GM12878 (cell line): ENCODE measurements around the gene RGS6. TPM values are rescaled to one million over a fixed set of nuclear protein-coding genes. Genes with fewer than 3 reads are reported as not detected.

Experiments used
- ATAC-seq: fragments of 200-7000 bp; cut with Tn5 transposase; 3 replicates; pipeline ENCODE4 v1.9.1; 2020; ENCODE audit warnings: mild to moderate bottlenecking, moderate library complexity
- BruUV-seq: library from RNA; stranded (reverse); fragments of 400-500 nt; replicated peaks from 2 replicates; lab custom pipeline; 2021; lab: Mats Ljungman, UMichigan
- CTCF ChIA-PET: fragments of 300-600 bp; sonication (Branson Sonifier 250); formaldehyde crosslinking; extraction: SDS; loops from one replicate; lab custom pipeline; 2021; ENCODE audit warnings: inconsistent platforms; lab: Yijun Ruan, JAX
- POLR2A ChIA-PET: fragments of 350-600 bp; formaldehyde crosslinking; extraction: SDS; loops from one replicate; lab custom pipeline; 2021; ENCODE audit warnings: inconsistent platforms; lab: Charles Lee
- RAD21 ChIA-PET: fragments of 300-600 bp; sonication (Branson Sonifier 250); formaldehyde crosslinking; loops from one replicate; lab custom pipeline; 2023; ENCODE audit warnings: antibody characterized with exemption; ENCODE audit not compliant: unreplicated experiment; lab: Charles Lee
- SMC1A ChIA-PET: fragments of 300-600 bp; sonication (Branson Sonifier 250); formaldehyde crosslinking; loops from one replicate; lab custom pipeline; 2023; ENCODE audit not compliant: unreplicated experiment, uncharacterized antibody; lab: Charles Lee
- DNase-seq: peaks from one replicate; pipeline ENCODE4 v3.0.0-alpha.2; 2011; ENCODE audit warnings: low read depth, low spot score
- FAIRE-seq: peaks from 3 replicates; lab custom pipeline; 2011; peaks lifted over from hg19 to GRCh38; lab: Jason Lieb, UNC
- H2AFZ ChIP-seq: 2 replicates; pipeline ENCODE4 v1.6.0; 2011; ENCODE audit warnings: low read depth, low read length, control low read depth; ENCODE audit not compliant: control insufficient read depth
- H3K27ac ChIP-seq: 2 replicates; pipeline ENCODE4 v1.5.1; 2011; ENCODE audit warnings: control low read depth; ENCODE audit not compliant: control insufficient read depth, insufficient read depth
- H3K27me3 ChIP-seq, 2 experiments: replicated peaks in 1 of 2; 2 replicates each; pipeline versions ENCODE4 v1.6.0 to v1.6.1; 2011; ENCODE audit warnings: low read length in 1 of 2; ENCODE audit not compliant: control insufficient read depth in 2 of 2, insufficient read depth in 2 of 2
- H3K36me3 ChIP-seq, 2 experiments: 2 replicates each; pipeline ENCODE4 v1.5.1; 2011; ENCODE audit warnings: low read length in 1 of 2; ENCODE audit not compliant: control insufficient read depth in 2 of 2, insufficient read depth in 2 of 2
- H3K4me1 ChIP-seq: 2 replicates; pipeline ENCODE4 v1.6.1; 2011; ENCODE audit warnings: mild to moderate bottlenecking, low read length, moderate library complexity, mixed read lengths; ENCODE audit not compliant: control insufficient read depth, insufficient read depth
- H3K4me2 ChIP-seq: 2 replicates; pipeline ENCODE4 v1.6.0; 2011; ENCODE audit warnings: control low read depth; ENCODE audit not compliant: control insufficient read depth, insufficient read depth
- H3K4me3 ChIP-seq: fragments of 200-600 bp; sonication (generic); 2 replicates; pipeline ENCODE4 v1.5.1; 2016
- H3K79me2 ChIP-seq: 2 replicates; pipeline ENCODE4 v1.6.0; 2011; ENCODE audit warnings: low read length; ENCODE audit not compliant: control insufficient read depth, insufficient read depth
- H3K9ac ChIP-seq: 2 replicates; pipeline ENCODE4 v1.8.0; 2011; ENCODE audit warnings: low read length, control low read depth, mixed read lengths; ENCODE audit not compliant: control insufficient read depth, insufficient read depth
- H3K9me3 ChIP-seq: replicated peaks from 3 replicates; pipeline ENCODE4 v1.5.1; 2011; ENCODE audit warnings: mild to moderate bottlenecking, low read length; ENCODE audit not compliant: control insufficient read depth, insufficient read depth
- H4K20me1 ChIP-seq: 2 replicates; pipeline ENCODE4 v1.6.0; 2011; ENCODE audit not compliant: control insufficient read depth, insufficient read depth
- ATF3 ChIP-seq: IDR thresholded peaks from 2 replicates; pipeline ENCODE4 v1.6.1; 2011; ENCODE audit warnings: low read depth, mild to moderate bottlenecking, low read length, moderate library complexity, borderline replicate concordance; ENCODE audit errors: extremely low read depth
- ATF7 ChIP-seq: fragments of 450-650 bp; IDR thresholded peaks from 2 replicates; pipeline ENCODE4 v1.6.1; 2016; ENCODE audit warnings: low read depth, mild to moderate bottlenecking
- CBX3 ChIP-seq: fragments of 200-600 bp; sonication (generic); IDR thresholded peaks from 2 replicates; pipeline ENCODE4 v1.6.1; 2016; ENCODE audit warnings: low read depth, borderline replicate concordance
- CBX5 ChIP-seq: sonication (generic); IDR thresholded peaks from 2 replicates; pipeline ENCODE4 v1.6.1; 2016; ENCODE audit warnings: low read depth, moderate library complexity, mild to moderate bottlenecking, inconsistent platforms
- CHD1 ChIP-seq: IDR thresholded peaks from 2 replicates; pipeline ENCODE4 v1.6.1; 2012; ENCODE audit warnings: low read depth, low read length, improper control_type of control experiment
- DPF2 ChIP-seq: fragments of 450-650 bp; IDR thresholded peaks from 2 replicates; pipeline ENCODE4 v1.6.1; 2017; ENCODE audit warnings: mild to moderate bottlenecking
- EED ChIP-seq: sonication (generic); IDR thresholded peaks from 2 replicates; pipeline ENCODE4 v1.6.1; 2016; ENCODE audit warnings: antibody characterized with exemption, low read depth
- GABPA ChIP-seq: IDR thresholded peaks from 2 replicates; pipeline ENCODE4 v1.6.1; 2014; ENCODE audit warnings: antibody characterized with exemption, low read depth, mild to moderate bottlenecking, inconsistent platforms
- HCFC1 ChIP-seq: fragments of 150-350 bp; IDR thresholded peaks from 2 replicates; pipeline ENCODE4 v1.6.1; 2014; ENCODE audit warnings: low read length
- HDAC2 ChIP-seq: fragments of 200-600 bp; sonication (generic); IDR thresholded peaks from 2 replicates; pipeline ENCODE4 v1.6.1; 2017
- PAX5 ChIP-seq: IDR thresholded peaks from 2 replicates; pipeline ENCODE4 v1.6.1; 2011; ENCODE audit warnings: low read depth, low read length, borderline replicate concordance
- POLR2AphosphoS2 ChIP-seq: IDR thresholded peaks from 2 replicates; pipeline ENCODE4 v1.6.1; 2011; ENCODE audit warnings: low read depth, mild to moderate bottlenecking, low read length, improper control_type of control experiment, moderate library complexity
- REST ChIP-seq: IDR thresholded peaks from 2 replicates; pipeline ENCODE4 v1.6.1; 2012; ENCODE audit warnings: mild to moderate bottlenecking, low read depth, low read length
- ZNF207 ChIP-seq: fragments of 450-650 bp; IDR thresholded peaks from 2 replicates; pipeline ENCODE4 v1.6.1; 2014; ENCODE audit warnings: antibody characterized with exemption, mild to moderate bottlenecking, borderline replicate concordance
- WGBS: methylation state at CpG from one replicate; pipeline ENCODE4 v1.1.6; 2016; ENCODE audit warnings: low lambda C conversion rate; ENCODE audit not compliant: insufficient replicate concordance, insufficient coverage; ENCODE audit errors: missing lambda C conversion rate; 5-methylcytosine and 5-hydroxymethylcytosine counted together
- in situ Hi-C: fragments of 300-500 bp; cut with MboI; formaldehyde crosslinking; loops from 9 replicates; pipeline ENCODE4 v1.14.3; 2018; ENCODE audit warnings: mixed read lengths
- intact Hi-C: fragments of 100-400 bp; cut with micrococcal nuclease; formaldehyde crosslinking; loops from one replicate; pipeline ENCODE4 v1.14.2; 2022; ENCODE audit not compliant: unreplicated experiment
- polyA plus RNA-seq, 11 experiments: library from polyadenylated mRNA; depleted of rRNA in 4 of 11; unstranded in 6 of 11; stranded (reverse) in 5 of 11; fragments of >200 nt; fragmentation: Nextera tagmentation in 4 of 11; fragmentation: Illumina TruSeq in 1 of 11; extraction: Ambion mirVana in 4 of 11; extraction: Trizol in 1 of 11; gene quantifications; 1 replicate in 1 of 11; 2 replicates in 10 of 11; pipeline versions ENCODE4 v1.2.1 to v1.2.3, GENCODE V29; 2011 to 2016; ENCODE audit warnings: inconsistent platforms in 2 of 11, missing spikeins in 2 of 11, low read depth in 1 of 11
- total RNA-seq, 4 experiments: library from RNA; depleted of rRNA in 3 of 4; stranded (reverse); fragments of >200 nt in 3 of 4; fragmentation: Illumina TruSeq in 1 of 4; extraction: Trizol in 1 of 4; gene quantifications; 2 replicates each; pipeline versions ENCODE4 v1.2.1 to v1.2.3, GENCODE V29; 2013 to 2021
- TF ChIP-seq, protein P1 (sequence below): fragments of 450-650 bp; formaldehyde crosslinking; IDR thresholded peaks from 2 replicates; pipeline ENCODE4 v1.4.0; 2022; ENCODE audit warnings: mild to moderate bottlenecking, moderate library complexity
- TF ChIP-seq, protein P2 (sequence below): fragments of 450-650 bp; formaldehyde crosslinking; IDR thresholded peaks from 2 replicates; pipeline ENCODE4 v1.5.0; 2022; ENCODE audit warnings: mild to moderate bottlenecking, missing genetic modification characterization

Gene RGS6
- total and polyA plus RNA-seq, 10 of the 15 experiments (the other 5 are each of a cell fraction or from before 2014, with no cell fraction given) = 3.9 to 18.1 (median 12.4) TPM

DNA sequence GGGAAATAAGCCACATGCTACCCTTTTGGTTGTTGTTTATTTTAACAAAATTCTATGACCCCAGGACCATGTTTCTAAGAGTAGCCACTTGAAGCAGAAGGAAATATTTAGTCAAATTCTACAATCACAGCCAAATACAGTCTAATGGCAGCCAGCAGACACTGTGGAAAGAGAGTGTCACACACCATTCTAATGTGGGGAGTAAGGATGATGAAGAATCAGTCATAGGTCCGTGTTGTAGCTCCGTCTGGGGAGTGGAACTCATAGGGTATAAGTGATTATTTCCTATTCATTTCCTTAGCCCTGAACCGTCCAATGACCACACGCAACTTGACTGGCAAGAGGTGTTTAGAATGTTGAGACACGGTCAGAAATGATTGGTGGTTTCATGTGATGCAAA, 500.5 kb downstream of the RGS6 start:
- no peak overlapping the region for H3K9ac ChIP-seq
- no peaks in the 10 kb centered on the region for H3K27me3 ChIP-seq
- no peak overlapping the region for H3K4me2 ChIP-seq
- peaks cover 7% of the 10 kb centered on the region; the same call in 2 of the 3 replicates for H3K9me3 ChIP-seq
- WGBS = 61% methylated on average over 5 of the region's 5 CpGs
- ChIA-PET RAD21 (no interaction called here), CTCF (interaction anchor here (1.6 kb wide), 1 partner anchor 11 kb away, joined by 5 read pairs; no protein-coding TSS in a partner anchor), POLR2A (no interaction called here), SMC1A (no interaction called here)
- no peak overlapping the region for H2AFZ ChIP-seq
- no peak overlapping the region for H3K4me3 ChIP-seq
- no peaks in the 10 kb centered on the region for H3K4me1 ChIP-seq
- no TSS peak for BruUV-seq
- DNase-seq = no peak
- in situ Hi-C loops = no loop called here
- intact Hi-C loops = no loop called here
- ATAC-seq = no peak
- no peak overlapping the region for H3K27ac ChIP-seq
- FAIRE-seq = no peak
- H3K36me3 ChIP-seq = no peaks in the 10 kb centered on the region
- no peaks in the 10 kb centered on the region for H3K79me2 ChIP-seq
- TF ChIP-seq HDAC2 (no peak), POLR2AphosphoS2 (no peak), ZNF207 (no peak), DPF2 (no peak), PAX5 (no peak), ATF3 (no peak), EED (no peak), CHD1 (no peak), GABPA (no peak), CBX5 (no peak), HCFC1 (no peak), CBX3 (no peak), REST (no peak), ATF7 (no peak)
- TF ChIP-seq, protein P1, sequence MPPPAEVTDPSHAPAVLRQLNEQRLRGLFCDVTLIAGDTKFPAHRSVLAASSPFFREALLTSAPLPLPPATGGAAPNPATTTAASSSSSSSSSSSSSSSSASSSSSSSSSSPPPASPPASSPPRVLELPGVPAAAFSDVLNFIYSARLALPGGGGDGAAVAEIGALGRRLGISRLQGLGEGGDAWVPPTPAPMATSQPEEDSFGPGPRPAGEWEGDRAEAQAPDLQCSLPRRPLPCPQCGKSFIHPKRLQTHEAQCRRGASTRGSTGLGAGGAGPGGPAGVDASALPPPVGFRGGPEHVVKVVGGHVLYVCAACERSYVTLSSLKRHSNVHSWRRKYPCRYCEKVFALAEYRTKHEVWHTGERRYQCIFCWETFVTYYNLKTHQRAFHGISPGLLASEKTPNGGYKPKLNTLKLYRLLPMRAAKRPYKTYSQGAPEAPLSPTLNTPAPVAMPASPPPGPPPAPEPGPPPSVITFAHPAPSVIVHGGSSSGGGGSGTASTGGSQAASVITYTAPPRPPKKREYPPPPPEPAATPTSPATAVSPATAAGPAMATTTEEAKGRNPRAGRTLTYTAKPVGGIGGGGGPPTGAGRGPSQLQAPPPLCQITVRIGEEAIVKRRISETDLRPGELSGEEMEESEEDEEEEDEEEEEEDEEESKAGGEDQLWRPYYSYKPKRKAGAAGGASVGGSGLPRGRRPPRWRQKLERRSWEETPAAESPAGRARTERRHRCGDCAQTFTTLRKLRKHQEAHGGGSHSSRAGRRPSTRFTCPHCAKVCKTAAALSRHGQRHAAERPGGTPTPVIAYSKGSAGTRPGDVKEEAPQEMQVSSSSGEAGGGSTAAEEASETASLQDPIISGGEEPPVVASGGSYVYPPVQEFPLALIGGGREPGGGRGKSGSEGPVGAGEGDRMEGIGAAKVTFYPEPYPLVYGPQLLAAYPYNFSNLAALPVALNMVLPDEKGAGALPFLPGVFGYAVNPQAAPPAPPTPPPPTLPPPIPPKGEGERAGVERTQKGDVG = no peak
- TF ChIP-seq, protein P2, sequence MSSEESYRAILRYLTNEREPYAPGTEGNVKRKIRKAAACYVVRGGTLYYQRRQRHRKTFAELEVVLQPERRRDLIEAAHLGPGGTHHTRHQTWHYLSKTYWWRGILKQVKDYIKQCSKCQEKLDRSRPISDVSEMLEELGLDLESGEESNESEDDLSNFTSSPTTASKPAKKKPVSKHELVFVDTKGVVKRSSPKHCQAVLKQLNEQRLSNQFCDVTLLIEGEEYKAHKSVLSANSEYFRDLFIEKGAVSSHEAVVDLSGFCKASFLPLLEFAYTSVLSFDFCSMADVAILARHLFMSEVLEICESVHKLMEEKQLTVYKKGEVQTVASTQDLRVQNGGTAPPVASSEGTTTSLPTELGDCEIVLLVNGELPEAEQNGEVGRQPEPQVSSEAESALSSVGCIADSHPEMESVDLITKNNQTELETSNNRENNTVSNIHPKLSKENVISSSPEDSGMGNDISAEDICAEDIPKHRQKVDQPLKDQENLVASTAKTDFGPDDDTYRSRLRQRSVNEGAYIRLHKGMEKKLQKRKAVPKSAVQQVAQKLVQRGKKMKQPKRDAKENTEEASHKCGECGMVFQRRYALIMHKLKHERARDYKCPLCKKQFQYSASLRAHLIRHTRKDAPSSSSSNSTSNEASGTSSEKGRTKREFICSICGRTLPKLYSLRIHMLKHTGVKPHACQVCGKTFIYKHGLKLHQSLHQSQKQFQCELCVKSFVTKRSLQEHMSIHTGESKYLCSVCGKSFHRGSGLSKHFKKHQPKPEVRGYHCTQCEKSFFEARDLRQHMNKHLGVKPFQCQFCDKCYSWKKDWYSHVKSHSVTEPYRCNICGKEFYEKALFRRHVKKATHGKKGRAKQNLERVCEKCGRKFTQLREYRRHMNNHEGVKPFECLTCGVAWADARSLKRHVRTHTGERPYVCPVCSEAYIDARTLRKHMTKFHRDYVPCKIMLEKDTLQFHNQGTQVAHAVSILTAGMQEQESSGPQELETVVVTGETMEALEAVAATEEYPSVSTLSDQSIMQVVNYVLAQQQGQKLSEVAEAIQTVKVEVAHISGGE (CRISPR knock-in tag) = no peak
- TF ChIP-seq, all 136 proteins: peak for 0
- no peaks in the 10 kb centered on the region for H4K20me1 ChIP-seq
